Measurements from ENCODE around the gene FAM118B.

DNA sequence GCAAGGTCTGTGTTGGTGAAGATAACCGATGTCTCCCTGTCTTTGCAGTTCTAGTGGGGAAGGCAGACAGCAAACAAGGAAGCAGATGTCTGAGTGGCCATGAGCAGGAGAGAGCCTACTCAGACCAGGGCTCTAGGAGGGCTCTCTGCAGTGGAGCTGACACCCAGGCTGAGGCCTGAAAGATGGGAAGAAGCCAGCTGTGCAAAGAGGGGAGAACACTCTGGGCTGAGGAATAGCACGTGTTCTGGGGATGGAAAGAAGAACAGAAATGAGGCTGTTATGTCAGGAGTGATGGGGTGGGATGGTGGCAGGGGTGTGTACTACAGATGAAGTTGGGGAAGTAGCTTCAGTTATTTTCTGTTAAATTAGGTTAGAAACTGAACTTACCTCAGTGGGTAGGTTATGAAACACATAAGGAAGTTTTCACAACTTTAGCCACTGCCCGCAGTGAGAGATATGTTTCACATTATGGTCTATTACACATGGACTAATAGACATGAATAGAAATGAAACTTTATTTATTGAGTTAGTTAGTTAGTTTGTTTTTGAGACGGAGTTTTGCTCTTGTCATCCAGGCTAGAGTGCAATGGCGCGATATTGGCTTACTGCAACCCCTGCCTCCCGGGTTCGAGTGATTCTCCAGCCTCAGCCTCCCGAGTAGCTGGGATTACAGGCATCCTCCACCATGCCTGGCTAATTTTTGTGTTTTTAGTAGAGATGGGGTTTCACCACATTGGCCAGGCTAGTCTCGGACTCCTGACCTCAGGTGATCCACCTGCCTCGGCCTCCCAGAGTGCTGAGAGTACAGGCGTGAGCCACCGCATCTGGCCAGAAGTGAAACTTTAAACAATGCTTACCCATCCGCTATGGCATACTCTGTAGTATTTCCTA lies 100.1 kb downstream of the FAM118B start:
- TF ChIP-seq, protein P1, sequence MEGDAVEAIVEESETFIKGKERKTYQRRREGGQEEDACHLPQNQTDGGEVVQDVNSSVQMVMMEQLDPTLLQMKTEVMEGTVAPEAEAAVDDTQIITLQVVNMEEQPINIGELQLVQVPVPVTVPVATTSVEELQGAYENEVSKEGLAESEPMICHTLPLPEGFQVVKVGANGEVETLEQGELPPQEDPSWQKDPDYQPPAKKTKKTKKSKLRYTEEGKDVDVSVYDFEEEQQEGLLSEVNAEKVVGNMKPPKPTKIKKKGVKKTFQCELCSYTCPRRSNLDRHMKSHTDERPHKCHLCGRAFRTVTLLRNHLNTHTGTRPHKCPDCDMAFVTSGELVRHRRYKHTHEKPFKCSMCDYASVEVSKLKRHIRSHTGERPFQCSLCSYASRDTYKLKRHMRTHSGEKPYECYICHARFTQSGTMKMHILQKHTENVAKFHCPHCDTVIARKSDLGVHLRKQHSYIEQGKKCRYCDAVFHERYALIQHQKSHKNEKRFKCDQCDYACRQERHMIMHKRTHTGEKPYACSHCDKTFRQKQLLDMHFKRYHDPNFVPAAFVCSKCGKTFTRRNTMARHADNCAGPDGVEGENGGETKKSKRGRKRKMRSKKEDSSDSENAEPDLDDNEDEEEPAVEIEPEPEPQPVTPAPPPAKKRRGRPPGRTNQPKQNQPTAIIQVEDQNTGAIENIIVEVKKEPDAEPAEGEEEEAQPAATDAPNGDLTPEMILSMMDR (conservative IDR thresholded peaks at IDR 0.05), result no peak
- no peak for TF ChIP-seq EZH2 (IDR thresholded peaks at IDR 0.05; ENCODE audit: low read depth)

Data from PC-9 (cell line).